IPS DF 19.7 (cell line): ENCODE results near the gene TALDO1.

Experiments used
- DNase-seq: peaks from one replicate; pipeline ENCODE4 v3.0.0-alpha.2; 2013; ENCODE audit warnings: low read depth, low spot score

The TALDO1 gene

GRCh38 chr11:787084-787675 lies 39.9 kb downstream of the TALDO1 start:
- DNase-seq: no peak

DNA sequence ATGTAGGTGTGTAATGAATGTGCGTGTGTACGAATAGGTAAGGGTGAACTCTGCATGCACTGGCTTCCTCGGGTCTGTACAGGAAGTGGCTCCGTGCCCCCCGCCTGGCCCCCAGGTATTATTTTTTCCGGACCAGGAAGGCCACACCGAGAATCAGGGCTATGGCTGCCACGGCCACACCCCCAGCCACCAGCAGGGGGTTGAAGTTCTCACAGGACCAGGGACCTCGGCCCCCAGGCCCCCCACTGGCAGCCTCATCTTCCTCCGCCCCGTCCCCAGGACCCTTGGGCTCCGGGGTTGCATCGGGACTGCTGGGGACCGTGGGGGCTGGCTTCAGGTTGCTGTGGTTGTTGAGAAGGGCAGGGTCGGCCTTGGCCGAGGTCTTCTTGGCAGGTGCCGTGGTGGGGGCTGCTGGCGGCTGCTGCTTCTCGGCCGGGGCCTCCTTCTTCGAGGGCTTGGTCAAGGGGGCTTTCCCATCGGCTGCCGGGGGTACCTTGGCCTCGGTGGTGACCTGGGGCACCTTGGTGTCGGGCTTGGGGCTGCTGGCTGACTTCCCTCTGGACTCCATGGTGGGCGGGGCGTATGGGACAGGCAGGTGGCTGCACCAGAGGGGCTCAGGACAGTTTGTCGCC lies 40.9 kb downstream of the TALDO1 start:
- no peak for DNase-seq

- DNase-seq: no peak
Observed at GRCh38 chr11:788953-789940, 42.0 kb downstream of the TALDO1 start.

GRCh38 chr11:789943-790342 lies 42.7 kb downstream of the TALDO1 start, which contains the start of gene CEND1:
CEND1 (minus strand) TSS chr11:790090; CDS start chr11:788576, 1,514 bp downstream.
- no peak for DNase-seq

DNA sequence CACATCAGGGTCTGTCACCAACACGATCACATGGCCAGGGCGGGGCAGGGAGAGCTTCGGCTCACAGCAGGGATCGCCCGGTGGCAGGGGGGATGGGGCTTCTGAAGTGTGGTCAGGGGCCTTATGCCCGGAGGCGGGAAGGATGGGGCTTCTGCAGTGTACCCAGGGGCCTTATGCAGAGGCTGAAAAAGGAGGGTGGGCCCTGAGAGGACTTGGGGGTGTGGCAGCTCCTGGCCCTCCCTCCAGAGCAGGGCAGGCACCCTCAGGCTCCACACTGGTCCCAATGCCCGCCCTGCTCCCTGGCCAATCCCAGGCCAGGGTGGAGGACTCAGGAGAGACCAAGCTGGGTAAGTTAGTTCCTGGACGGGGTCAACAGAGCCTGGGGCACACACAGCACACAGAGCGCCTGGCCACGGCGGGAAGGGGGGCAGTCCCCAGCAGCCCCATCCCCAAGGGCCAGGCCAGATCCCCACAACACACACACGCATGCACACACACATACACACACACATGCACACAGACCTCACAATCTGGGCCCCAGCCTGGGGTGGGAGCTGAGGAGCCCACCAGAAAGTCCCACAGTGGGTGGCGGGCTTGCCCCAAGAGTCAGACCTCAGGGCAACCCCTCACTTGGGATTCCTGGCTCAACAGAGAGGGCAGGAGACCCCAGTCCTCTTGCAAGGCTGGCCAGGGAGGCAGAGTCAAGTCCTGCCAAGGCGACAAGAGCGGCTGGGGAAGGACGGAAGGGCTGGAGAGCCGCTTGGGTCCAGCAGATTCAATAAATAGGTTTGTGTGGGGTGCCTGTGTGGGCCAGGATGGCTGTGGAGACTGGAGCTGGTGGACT lies 43.7 kb downstream of the TALDO1 start:
- no peak for DNase-seq

DNA sequence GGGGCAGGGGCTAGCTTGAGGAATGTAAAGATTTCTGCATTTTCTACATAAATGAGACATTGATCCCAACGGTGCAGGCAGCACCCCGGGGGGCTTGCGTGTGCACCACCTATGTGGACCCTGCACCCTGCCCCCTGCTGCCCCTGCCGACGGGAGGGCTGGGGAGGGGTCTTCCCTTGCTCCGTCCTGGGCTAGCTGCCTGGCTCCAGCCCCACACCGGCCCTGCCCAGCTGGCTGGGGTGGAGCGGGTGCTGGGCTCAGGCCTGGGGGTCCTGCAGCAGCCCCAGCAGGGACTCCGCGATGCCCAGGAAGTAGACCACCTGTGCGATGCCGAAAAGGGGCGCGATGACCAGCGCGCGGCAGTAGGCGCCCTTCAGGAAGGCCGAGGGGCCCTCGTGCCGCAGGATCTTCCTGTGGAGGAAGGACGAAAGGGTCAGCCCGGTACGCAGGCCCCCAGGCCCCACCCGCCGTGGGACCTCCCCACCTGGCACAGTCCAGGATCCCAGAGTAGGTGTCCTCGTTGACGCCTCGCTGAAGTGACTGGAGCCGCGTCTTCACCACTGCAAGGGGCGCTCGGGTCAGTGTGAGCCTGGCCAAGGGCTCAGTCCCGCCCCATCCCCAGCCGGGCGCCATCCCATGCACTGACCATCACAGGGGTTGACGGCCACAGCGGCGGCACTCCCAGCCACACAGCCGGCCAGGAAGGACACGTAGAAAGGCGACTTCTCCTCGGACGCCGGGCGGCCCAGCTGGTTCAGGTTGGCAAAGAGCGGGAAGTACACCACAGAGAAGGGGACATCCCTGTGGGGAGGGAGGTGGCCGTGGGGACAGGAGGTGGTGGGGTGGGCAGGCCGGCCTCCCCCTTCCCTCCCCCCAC lies 44.6 kb downstream of the TALDO1 start:
- DNase-seq: no peak

DNA sequence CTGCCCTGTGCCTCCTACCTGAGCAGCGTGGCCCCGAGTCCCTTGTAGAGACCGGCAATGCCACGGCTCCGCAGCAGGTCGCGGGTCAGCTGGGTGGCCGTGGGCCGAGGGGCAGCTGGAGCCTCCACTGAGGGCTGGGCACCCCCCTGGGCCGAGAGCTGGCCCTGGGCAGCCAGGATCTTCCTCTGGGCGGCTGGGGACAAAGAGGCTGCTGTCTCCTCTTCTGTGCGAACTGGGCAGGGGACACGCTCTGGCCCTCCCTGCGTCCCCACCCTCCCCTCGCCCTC lies 45.2 kb downstream of the TALDO1 start:
- no peak for DNase-seq

DNA sequence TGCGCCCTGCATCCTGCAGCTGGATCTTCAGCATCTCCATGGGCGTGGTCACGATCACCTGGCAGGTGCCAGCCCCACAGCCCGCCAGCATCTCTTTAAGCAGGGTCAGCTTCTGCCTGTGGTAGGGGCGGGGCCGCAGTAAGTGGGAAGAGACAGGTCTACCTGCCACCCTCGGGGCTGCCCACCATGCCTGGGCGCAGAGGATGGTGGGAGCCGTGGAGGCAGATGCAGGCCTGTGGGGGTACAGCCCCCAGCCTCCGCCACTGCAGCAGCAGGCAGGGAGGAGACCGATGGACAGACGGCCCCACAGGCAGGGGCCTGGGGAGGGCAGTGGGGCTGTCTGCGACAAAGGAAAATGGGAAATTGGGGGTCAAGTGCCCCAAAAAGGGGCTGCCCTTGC lies 45.6 kb downstream of the TALDO1 start:
- DNase-seq: no peak

GRCh38 chr11:793556-793955 lies 46.3 kb downstream of the TALDO1 start:
- no peak for DNase-seq

GRCh38 chr11:794013-794765 lies 46.9 kb downstream of the TALDO1 start:
- no peak for DNase-seq

DNA sequence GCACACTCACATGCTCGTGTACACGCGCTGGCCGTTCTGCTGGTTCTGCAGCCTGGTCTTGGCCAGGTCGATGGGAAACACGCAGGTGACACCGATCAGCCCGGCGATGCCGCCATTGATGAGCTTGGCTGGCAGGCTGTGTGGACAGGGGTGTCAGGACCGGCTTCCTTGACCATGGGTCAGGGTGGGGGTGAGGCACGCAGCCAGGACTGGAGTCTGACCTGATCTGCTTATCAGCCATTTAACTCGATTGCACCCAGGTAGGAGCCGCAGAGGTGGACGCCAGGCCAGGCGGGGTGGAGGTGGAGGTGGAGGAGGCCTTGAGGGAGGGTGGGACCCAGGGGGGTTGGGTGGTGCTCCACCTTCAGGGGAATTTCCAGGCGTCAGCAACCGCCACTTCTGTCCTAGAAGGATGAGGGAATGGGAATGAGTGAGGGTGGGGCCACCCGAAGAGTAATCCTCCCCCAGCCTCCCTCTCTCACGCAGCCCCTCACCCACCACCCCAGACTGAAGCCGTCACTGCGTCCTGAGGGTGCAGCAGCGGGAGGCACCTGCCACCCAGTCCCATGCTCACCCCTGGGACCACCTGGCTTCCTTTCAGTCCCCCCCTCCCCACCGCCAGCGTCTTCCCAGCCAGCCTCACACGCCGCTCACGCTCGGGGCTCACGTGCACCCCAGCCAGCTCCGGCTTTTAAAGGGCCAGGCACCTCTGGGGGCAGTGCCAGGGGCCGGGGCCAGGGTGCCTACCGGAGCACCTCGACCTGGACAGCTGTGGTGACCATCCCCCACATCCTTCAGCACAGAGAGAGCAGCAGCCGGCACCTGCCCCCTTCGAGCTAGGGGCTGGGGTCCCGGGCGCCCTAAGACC lies 47.7 kb downstream of the TALDO1 start:
- no peak for DNase-seq

DNA sequence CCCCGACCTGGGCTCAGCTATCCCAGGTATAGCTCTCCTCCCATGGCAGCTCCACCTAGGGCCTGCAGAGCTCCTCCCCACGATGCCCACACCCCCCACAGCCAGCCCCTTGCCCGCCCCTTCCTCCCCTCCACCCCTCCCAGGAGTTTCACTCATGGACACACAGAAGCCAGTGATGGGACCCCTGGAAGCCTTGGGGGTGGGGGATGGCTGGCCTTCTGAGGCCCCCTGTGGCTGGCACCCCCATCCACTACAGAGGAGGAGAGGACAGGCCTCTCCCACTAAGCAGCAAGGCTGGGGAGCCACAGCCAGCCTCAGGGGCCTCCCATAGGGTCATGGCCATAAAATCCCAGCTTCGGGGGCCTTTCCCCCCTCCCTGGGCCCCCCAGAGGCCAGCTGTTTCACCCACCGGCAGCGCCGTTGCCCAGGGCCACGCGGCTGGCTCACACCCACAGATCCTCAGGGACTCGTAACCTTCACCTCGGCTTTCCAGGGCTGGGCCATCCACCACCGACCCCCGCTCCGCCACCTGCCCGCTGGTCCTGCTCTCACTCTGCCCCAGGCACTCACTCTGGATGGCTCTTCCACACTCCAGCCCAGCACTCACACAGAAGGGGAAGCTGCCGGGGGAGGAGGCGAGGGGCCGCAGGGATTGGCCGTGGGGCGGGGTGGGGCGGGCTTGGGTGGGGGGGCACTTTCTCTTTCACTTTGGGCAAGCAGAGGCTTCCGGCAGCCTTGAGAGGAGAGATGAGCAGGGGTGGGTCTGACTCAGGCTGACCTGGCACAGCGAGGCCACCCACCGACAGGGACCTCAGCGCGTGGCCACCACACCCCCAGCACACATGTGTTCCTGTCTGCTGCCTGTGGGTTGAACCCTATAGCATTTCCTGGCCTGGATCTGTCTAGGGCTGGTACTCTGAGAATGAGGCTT lies 48.6 kb downstream of the TALDO1 start:
- no peak for DNase-seq

DNA sequence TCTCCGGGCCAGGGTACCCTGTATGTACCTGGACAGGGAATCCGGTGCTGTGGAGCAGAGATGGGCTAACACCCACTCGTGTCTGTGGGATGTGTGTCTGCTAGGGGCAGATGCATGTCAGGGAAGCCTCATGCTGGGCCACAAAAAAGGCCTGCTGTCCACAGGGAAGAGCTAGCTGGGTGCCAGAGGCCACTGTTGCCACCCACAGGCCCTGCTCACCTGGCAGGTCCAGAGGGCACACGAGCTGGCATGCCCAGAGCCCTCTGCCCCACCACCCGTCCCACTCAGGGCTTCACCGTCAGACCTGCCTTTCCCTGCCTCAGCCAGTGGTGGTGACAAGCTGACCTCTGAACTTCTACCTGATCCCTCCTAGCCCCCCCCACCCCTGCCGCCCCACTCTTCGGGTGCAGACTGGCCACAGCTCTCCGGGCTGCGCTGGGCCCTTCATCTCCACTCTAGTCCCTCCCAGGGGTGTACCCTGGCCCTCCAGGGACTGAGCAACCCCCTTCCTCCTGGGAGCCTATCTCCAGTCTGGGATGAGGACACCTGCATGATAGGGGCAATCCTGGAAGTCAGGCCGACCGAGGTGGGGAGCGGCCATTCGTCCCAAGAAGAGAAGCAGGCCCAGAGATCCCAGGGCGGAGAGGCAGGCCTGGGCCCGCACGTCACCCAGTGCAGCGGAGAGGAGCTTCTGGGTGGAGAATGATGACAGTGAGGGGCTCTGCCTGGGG lies 49.5 kb downstream of the TALDO1 start:
- DNase-seq: no peak

- no peak for DNase-seq
Observed at GRCh38 chr11:797296-798092, 50.2 kb downstream of the TALDO1 start.

- DNase-seq: no peak
Observed at GRCh38 chr11:798093-798713, 50.9 kb downstream of the TALDO1 start, which contains the start of gene SLC25A22. SLC25A22 (minus strand) TSS chr11:798281; CDS start chr11:795006, 3,275 bp downstream.
